PC-3 (cell line): Measurements from ENCODE around the gene KDM6B.

Experiments
- CTCF ChIP-seq: fragments of 300-600 bp; sonication (generic); conservative IDR thresholded peaks from 2 replicates; pipeline ENCODE4 v1.5.1; 2017; ENCODE audit warnings: antibody characterized with exemption, low read depth, mild to moderate bottlenecking, low read length
- EZH2 ChIP-seq: fragments of 300-600 bp; sonication (generic); IDR thresholded peaks from one replicate; pipeline ENCODE4 v1.6.1; 2017; ENCODE audit warnings: antibody characterized with exemption, mild to moderate bottlenecking, low read length; ENCODE audit not compliant: unreplicated experiment
- EZH2phosphoT487 ChIP-seq: fragments of 300-600 bp; sonication (generic); IDR thresholded peaks from 2 replicates; pipeline ENCODE4 v1.6.1; 2018; ENCODE audit warnings: mild to moderate bottlenecking, antibody characterized with exemption, low read length, borderline replicate concordance

- TF ChIP-seq CTCF (no peak), EZH2 (no peak), EZH2phosphoT487 (no peak)
Measured at GRCh38 chr17:7830616-7831015, 3.4 kb upstream of the KDM6B start.
